GM10266 (cell line): ENCODE measurements around the gene SND1.

Experiments used
- DNase-seq: peaks from one replicate; pipeline ENCODE4 v3.0.0; 2012; ENCODE audit errors: extremely low spot score
- TF ChIP-seq, protein P1 (sequence below): IDR thresholded peaks from 2 replicates; pipeline ENCODE4 v1.5.1; 2012; ENCODE audit warnings: mild to moderate bottlenecking, low read depth; ENCODE audit not compliant: control insufficient read depth, insufficient read depth; ENCODE audit errors: missing control alignments

Gene SND1

DNA sequence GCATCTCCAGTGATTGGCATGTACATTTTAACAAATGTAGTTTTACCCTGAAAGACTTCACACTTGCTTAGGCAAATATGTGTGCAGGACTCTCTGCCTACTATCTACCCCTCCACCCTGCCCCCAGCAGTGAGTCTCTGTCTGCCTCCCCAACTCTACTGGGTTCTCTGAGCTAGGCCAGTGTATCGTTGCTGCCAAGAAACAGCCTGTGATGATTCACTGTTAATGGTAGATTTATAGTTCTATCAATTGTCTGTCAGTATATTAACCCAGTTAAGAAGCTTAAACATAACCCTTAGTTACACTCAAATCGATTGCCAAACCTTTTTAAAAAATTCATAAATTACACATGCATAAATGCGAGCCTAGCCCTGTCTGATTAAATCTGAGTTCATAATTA lies 137.0 kb downstream of the SND1 start:
- DNase-seq = no peak
- TF ChIP-seq, protein P1, sequence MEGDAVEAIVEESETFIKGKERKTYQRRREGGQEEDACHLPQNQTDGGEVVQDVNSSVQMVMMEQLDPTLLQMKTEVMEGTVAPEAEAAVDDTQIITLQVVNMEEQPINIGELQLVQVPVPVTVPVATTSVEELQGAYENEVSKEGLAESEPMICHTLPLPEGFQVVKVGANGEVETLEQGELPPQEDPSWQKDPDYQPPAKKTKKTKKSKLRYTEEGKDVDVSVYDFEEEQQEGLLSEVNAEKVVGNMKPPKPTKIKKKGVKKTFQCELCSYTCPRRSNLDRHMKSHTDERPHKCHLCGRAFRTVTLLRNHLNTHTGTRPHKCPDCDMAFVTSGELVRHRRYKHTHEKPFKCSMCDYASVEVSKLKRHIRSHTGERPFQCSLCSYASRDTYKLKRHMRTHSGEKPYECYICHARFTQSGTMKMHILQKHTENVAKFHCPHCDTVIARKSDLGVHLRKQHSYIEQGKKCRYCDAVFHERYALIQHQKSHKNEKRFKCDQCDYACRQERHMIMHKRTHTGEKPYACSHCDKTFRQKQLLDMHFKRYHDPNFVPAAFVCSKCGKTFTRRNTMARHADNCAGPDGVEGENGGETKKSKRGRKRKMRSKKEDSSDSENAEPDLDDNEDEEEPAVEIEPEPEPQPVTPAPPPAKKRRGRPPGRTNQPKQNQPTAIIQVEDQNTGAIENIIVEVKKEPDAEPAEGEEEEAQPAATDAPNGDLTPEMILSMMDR = no peak

DNA sequence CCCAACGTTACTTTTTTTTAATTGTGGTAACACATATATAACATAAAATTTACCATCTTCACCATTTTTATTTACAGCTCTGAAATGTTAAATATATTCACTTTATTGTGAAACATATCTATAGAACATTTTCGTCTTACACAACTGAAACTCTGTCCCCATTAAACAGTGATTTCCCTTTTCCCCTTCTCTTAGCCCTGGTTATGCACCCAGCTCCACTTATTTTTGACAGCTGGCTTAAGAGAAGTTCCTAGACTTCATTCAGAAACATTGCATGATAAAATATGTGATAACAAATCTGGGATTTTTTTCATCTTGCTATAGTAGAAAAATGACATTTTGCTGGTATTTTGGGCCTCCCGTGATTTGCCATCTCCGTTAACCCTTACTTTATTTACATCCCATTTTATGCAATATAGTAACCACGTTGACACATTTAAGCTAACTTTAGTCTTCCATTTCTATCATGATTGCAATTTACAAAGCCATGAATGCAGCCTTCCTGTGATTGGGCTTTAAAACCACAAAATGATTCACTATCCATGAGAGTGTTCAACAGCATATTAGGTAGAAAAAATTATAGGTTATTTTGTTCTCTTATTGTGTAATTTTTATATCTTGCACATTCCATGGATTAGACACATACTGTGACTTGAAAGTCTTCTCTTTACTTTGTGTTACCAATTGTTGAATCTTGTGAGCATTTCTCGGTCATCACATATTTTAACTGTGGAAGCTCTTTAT lies 139.6 kb downstream of the SND1 start:
- DNase-seq = no peak
- TF ChIP-seq, protein P1 = no peak

DNA sequence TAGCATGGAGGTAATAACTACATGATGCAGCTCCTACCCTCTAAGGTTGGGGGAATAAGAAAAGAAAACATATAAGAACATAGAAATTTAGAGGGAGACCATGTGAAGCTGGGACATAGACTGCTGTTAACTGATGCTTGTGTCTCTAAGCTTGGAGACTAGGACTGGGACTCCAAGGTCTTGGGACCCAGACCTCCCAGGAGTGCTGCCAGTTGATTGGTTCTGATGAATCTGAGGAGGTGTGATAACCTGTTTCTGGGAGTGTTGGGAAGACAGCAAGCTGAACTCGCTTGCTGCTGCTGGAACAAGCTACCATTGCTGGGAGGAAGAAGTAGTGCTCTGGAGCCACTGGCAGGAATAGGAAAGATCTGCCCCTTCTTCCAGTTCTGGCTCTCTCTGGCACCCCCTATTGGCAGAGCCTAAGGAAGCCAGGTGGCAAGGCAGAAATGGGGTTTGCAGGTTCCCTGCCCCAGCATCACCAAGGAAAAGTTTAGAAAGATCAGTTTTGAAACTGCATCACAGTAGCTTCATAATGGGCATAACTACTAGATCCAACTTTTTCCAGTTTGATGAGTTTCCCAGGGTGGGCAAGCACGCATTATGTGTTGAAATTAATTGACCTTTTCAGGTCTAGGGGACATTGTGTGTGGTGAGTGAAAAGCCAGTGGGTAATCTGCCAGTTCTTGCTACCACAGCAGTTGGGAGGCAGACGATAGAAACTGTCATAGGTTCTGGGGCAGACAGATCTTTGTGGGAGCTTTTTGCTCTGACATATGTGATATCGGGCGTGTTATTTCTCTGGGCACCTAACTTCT lies 140.7 kb downstream of the SND1 start:
- DNase-seq = peak; percentile 16
- TF ChIP-seq, protein P1 = peak; percentile 66

DNA sequence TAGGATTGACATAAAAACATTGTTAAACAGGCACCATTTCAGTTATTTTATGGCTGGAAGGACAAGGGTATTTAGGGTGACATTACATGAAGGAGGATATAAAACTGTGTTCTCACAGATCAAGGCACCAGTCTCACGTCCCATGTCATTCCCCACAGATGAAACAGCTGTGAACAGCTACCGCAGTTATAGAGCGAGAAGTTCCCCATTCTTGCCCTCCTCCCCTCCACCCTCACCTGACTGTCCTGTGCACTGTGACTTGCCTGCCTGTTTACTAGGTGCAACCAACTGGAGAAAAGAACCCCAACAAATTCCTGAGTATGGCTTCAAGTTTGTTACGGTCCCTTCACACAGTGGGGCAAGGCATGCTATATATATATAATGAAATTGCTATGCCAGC lies 141.6 kb downstream of the SND1 start:
- TF ChIP-seq, protein P1 = no peak
- no peak for DNase-seq

DNA sequence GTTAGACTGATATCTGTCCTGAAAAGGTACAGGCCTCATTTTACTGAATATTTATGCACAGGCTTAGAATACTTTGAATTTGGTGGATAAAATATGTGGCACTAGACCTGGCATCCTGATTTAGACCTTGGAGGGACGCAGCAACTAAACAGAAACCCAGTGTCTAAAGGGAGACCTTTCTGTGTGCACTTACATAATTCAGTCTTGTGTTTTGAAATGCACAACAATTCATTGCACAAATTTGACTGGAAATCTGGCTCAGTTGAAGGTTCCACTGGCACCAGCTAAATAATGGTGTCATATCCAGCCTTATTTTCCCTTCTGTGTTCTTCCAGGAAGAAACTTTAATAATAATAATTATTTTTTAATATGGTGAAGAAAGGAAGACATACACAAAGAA lies 142.1 kb downstream of the SND1 start:
- DNase-seq = no peak
- TF ChIP-seq, protein P1 = no peak

DNA sequence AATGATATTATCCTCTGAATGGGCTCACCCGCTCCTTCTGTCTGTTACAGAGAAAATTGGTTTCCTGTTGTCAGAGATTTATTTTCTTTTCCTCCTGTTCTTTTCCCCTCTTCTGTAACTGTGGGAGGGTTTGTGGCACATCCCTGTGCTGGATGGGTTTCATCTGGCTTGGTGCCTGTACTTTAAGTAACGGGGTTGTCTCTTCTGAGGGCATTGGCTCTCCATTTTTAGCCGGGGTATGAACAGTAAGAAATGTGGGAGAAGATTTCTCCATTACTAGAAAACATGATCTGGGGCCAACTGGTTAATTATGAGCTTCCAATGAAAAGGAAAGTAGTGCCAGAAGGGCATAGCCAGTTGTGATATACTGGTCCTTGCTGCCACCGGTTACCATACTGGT lies 142.6 kb downstream of the SND1 start:
- TF ChIP-seq, protein P1 = no peak

DNA sequence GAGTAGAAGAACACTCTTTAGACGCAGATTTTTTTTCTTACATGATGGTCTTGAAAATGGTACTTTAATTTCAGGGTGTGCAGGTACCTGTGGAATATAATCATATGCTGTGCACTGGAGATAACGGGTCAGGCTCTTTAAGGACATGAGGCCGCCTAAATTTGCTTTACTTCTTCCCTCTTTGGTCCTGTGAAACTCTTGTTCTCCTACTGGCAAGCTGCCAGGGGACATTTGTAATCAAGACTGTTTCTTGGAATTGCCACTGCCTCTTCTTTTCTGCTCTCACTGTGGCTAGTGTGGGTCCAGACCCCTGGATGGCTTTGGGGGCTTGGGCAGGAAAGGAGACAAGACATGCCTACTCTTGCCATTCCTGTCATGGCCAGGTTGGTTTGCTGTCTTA lies 146.0 kb downstream of the SND1 start:
- TF ChIP-seq, protein P1 = no peak
- DNase-seq = no peak

More for the DNA sequence above, 142.6 kb downstream of the SND1 start:
- no peak for DNase-seq
